H1 (cell line): ENCODE measurements around the gene ATP8B3. TPM values are rescaled to one million over a fixed set of nuclear protein-coding genes. Genes with fewer than 3 reads are reported as not detected.

Source experiments
- BCL11A ChIP-seq, 2 experiments: IDR thresholded peaks; one replicate each; pipeline ENCODE4 v1.6.1; 2011; ENCODE audit warnings: low read depth in 2 of 2, low read length in 2 of 2, mild to moderate bottlenecking in 2 of 2
- MAX ChIP-seq: IDR thresholded peaks from 2 replicates; pipeline ENCODE4 v1.6.1; 2012; ENCODE audit warnings: inconsistent platforms
- polyA plus RNA-seq, 7 experiments: library from polyadenylated mRNA; depleted of rRNA in 3 of 7; stranded (reverse) in 5 of 7; unstranded in 2 of 7; fragments of >200 nt in 5 of 7; fragments of 200-250 nt in 2 of 7; gene quantifications; 1 replicate in 5 of 7; 2 replicates in 1 of 7; 4 replicates in 1 of 7; pipeline versions ENCODE4 v1.2.1 to v1.2.3, GENCODE V29; 2011 to 2013; ENCODE audit warnings: missing spikeins in 2 of 7, mixed read lengths in 2 of 7
- total RNA-seq: library from RNA; stranded (reverse); fragmentation: NEBNext Ultra II Directional; extraction: Animal tissue kit (Norgen Biotek cat#: 25700); gene quantifications from 2 replicates; pipeline ENCODE4 v1.2.1, GENCODE V29; 2021

Gene ATP8B3
- total and polyA plus RNA-seq, 2 of the 8 experiments (the other 6 are each of a cell fraction or from before 2014, with no cell fraction given) = 4.1 to 9.3 TPM

DNA sequence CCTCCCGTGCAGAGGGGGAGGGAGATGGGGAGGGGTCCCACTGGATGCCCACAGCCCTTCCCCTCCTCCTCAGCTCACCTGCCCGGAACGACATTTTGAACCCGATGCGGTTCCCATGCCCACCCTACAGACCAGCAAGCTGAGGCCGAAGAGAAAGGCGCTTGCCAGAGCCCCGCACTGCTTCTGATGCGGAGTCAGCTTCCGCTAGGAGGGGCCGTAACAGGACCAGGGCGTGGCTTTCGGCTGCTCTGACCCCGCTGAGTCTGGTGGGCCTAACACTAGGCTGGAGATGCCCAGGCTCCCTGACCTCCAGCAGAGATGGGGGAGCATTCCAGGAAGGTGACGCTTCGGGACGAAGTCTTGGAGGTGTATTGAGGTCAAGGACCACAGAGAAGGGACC, 52.1 kb downstream of the ATP8B3 start (continued):
- TF ChIP-seq BCL11A (IDR thresholded peaks at IDR 0.05; ENCODE audit: low read depth in 2 of 2, low read length in 2 of 2) = no peak
- no peak for TF ChIP-seq MAX
